GM21825 (cell line): ENCODE data around the gene ERCC6L2.

ENCODE experiments used
- ATAC-seq: cut with Tn5 transposase; IDR thresholded peaks from one replicate; pipeline ENCODE4 v1.9.1; 2021; ENCODE audit warnings: mild to moderate bottlenecking, moderate library complexity; ENCODE audit not compliant: unreplicated experiment

Gene ERCC6L2

GRCh38 chr9:95864852-95865580, 10.5 kb upstream of the ERCC6L2 start:
- no peak for ATAC-seq

DNA sequence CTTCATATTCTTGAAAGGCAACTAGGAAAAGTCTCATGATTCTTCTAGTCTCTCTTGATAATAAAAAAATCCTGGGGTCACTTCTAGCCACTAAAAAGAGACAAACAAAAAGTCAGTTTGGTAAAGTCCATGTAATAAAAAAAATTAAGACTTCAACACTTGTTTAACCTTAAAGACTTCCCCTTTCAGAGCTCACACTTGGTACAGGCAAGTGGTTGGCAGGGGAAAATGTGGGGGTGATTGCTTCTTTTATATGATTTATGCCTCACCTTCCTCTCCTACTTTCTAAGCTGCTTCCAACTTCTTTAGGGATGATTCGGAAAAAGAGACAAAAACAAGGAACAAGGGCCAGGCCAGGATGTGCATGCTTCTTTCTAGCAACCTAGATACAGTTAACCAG, 5.1 kb upstream of the ERCC6L2 start:
- ATAC-seq, result no peak

GRCh38 chr9:95870906-95871305, 4.6 kb upstream of the ERCC6L2 start:
- no peak for ATAC-seq

GRCh38 chr9:95874303-95874988, 1.0 kb upstream of the ERCC6L2 start:
- no peak for ATAC-seq

DNA sequence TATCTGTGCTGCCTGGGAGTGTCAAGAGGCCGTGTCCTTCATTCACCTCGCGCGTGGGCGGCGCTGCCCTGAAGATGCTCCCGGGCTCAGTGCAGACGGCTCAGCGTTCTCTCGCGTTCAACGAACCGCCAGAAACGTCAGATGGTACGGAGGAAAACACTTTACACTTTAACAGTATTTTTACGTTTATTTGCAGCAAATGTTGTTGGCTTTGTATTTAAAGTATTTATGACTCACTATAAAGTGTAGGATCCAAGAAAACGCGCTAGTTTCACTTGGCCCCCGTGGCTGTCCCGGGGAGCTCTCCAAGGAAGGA, 544 bp upstream of the ERCC6L2 start:
- ATAC-seq, result no peak

GRCh38 chr9:95876138-95876444, 600 bp downstream of the ERCC6L2 start:
- no peak for ATAC-seq

DNA sequence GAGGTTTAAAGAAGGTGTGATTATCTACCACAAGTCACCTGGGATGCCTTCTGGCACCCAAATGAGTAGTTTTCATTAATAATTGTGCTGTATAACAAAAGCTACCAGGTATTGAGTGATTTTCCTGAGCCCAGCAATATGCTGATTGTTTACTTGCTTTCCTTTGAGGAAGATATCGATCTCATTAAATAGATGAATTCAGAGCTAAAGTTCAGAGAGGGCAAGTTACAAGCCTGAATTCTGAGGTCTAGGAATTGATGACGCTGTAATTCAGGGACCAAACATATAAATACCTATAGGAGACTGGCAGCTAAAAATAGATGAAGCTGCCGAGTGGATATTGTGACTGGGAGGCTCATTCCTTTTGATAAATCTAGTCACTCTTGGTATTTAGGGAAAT, 1.1 kb downstream of the ERCC6L2 start:
- ATAC-seq, result no peak

GRCh38 chr9:95877984-95878383, 2.5 kb downstream of the ERCC6L2 start:
- no peak for ATAC-seq

- ATAC-seq, result no peak
Measured at GRCh38 chr9:95879591-95879990, 4.1 kb downstream of the ERCC6L2 start.

- no peak for ATAC-seq
Measured at GRCh38 chr9:95880021-95880690, 4.7 kb downstream of the ERCC6L2 start.

GRCh38 chr9:95887926-95888497, 12.5 kb downstream of the ERCC6L2 start:
- no peak for ATAC-seq

GRCh38 chr9:95890594-95890993, 15.1 kb downstream of the ERCC6L2 start:
- ATAC-seq, result no peak

DNA sequence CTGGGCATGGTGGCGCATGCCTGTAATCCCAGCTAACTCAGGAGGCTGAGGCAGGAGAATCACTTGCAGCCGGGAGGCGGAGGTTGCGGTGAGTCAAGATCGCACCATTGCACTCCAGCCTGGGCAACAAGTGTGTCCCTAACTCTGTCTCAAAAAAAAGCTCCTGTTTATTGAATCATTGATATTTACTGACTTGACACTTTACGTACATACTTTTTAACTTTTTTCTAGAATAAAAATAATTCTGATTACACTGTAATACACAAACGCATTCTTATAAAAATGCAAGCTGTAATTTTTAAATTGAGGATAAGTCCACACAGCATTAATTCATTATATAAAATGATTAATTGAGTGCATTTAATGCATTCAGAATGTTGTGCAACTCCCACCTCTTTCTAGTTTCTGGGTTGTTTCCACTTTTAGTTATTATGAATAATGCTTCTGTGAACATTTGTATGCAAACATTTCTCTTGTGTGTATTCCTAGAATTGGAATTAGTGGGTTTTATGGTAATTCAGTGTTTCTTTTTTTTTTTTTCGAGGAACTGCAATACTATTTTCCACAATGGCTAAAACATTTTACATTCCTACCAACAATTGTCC, 15.7 kb downstream of the ERCC6L2 start:
- no peak for ATAC-seq

- no peak for ATAC-seq
Measured at GRCh38 chr9:95892690-95893089, 17.2 kb downstream of the ERCC6L2 start.

GRCh38 chr9:95896580-95896979, 21.1 kb downstream of the ERCC6L2 start:
- no peak for ATAC-seq

DNA sequence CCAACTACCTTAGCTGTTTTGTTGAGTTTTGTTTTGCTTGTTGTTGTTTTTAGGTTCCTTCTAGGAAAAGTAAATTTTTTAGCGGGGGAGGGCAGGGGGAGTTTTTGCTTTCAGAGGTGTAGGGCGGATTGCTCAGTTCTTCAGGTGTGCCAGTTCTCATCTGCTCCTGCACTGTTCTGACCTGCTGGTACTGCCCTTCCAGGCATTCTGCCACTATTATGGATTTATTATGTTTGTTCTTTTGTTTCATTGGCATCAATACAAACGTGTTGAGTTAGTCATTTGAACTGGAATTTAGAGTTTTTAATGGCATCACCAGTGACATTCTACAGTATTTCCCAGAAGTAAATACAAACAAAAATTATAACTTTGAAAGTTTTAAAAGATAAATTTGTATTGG, 26.0 kb downstream of the ERCC6L2 start:
- ATAC-seq, result no peak

DNA sequence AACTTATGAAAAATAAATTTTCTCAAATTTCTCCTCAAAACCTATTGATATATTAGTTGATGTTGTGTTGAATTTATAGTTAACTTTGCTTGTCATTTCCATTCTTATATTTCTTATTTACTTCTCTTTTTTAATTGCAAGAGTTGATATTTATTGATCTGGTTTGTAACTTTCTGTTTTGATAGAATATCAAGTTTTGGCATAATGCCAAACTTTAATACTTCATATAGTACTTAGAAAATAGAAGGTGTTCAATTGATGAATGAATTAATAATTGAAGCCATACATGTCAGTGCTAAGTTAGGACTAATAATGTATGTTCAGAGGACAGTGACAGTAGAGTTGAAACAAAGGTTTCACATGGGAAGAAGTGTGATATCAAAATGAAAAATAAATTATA, 27.9 kb downstream of the ERCC6L2 start:
- ATAC-seq, result no peak

DNA sequence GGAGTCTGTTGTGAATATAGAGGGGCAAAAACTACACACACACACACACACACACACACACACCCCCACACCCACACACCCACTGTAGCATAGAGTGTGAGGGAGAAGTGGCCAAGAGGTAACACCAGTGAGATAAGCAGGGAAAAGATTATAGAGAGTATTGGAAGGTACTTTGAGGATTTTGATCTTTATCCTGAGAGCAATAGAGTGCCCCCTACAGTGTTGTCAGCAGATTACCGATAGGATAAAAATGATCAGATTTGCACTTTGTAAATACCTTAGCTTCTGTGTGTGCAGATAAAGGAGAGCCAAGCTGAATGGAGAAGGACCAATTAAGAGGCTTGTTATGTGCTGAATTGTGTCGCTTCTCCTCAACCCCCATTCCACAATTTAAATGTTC, 32.3 kb downstream of the ERCC6L2 start:
- no peak for ATAC-seq

DNA sequence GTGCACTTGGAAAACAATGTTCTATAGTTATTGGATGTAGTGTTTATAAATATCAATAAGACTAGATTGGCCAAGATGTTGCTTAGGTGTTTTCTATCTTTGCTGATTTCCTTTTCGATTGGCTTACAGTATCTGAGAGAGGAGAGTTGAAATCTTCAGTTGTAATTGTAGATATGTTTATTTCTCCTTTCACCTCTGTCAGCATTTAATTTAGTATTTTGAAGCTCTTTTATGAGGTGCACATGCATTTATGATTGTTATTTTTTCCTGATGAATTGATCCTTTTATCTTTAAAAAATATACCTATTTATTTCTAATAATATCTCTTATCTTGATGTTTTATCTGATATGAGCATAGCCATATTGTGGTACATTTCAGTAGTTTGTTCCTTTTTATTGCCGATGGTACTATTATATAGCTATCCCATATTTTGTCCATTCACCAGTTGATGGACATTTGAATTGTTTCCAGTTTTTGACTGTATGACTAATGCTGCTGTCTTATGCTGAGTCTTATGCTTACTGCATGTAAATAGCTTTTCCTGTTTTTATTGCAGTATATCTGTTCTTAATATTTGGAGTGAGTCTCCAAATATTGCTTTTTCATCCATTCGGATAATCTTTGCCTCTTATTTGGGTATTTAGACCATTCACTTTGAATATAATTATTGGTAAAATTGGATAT, 34.7 kb downstream of the ERCC6L2 start:
- ATAC-seq, result no peak

DNA sequence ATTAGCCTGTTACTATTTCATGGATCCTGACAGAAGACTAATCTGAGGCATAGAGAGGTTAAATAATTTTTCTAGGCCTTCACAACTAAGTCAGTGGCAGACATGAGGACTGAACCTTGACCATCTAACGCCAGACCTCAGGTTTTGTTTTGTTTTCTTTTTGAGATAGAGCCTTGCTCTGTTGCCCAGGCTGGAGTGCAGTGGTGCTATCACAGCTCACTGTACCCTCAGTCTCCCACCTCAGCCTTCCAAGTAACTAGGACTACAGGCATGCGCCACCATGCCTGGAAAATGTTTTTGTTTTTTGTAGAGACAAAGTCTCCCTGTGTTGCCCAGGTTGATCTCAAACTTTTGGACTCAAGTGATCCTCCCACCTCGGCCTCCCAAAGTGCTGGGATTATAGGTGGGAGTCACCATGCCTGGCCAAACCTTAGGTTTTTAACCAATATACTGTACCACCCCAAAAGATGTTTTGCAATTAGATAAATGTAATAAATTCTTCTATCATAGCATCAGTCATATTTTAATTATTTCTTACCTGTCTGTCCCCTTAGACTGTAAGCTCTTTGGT, 35.4 kb downstream of the ERCC6L2 start:
- no peak for ATAC-seq

DNA sequence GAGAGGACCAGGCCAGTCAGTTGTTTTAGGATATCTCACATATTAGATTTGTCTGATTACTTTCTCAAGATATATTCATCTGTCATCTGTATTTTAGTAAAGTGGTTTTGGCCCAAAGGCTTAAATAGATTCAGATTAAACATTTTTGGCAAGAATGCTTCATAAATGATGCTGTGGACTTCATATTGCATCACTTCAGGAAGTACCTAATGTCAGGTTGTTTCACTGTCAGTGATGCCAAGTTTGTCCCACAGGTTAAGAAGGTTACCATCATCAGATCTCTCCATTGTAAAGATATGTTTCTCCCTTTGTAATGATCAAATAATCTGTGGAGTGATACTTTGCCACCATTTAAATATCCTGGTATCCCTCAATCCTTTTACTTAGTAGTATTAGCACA, 37.3 kb downstream of the ERCC6L2 start:
- ATAC-seq, result no peak
